Mesothelial cell of epicardium (in vitro differentiated cells): Measurements from ENCODE around the gene MPZL1. TPM values are rescaled to one million over a fixed set of nuclear protein-coding genes. Genes with fewer than 3 reads are reported as not detected.

Source experiments
- DNase-seq, 2 experiments: peaks; one replicate each; pipeline ENCODE4 v3.0.0; 2021; ENCODE audit warnings: low spot score in 2 of 2; ENCODE audit not compliant: unreplicated experiment in 2 of 2
- H3K27ac Mint-ChIP-seq: 2 replicates; pipeline ENCODE4 v1.8.0; 2021; ENCODE audit warnings: mixed read lengths
- H3K27me3 Mint-ChIP-seq: 2 replicates; pipeline ENCODE4 v1.8.0; 2021; ENCODE audit warnings: low read depth, mixed read lengths
- H3K36me3 Mint-ChIP-seq: 2 replicates; pipeline ENCODE4 v1.8.0; 2021; ENCODE audit warnings: mixed read lengths
- H3K4me1 Mint-ChIP-seq: 2 replicates; pipeline ENCODE4 v1.8.0; 2021; ENCODE audit warnings: mixed read lengths
- H3K4me3 Mint-ChIP-seq: 2 replicates; pipeline ENCODE4 v1.8.0; 2021; ENCODE audit warnings: mild to moderate bottlenecking, moderate library complexity, mixed read lengths
- H3K9me3 Mint-ChIP-seq: 2 replicates; pipeline ENCODE4 v1.8.0; 2021; ENCODE audit warnings: mixed read lengths
- total RNA-seq: library from RNA; stranded (reverse); gene quantifications from 3 replicates; pipeline ENCODE4 v1.2.1, GENCODE V29; 2021
- TF ChIP-seq, protein P1 (sequence below): fragments of 200-600 bp; sonication (generic); IDR thresholded peaks from one replicate; pipeline ENCODE4 v1.5.0; 2021; ENCODE audit warnings: antibody characterized with exemption; ENCODE audit not compliant: unreplicated experiment

Gene MPZL1
- total RNA-seq, 1 donor from 2014 or later = 138 TPM

DNA sequence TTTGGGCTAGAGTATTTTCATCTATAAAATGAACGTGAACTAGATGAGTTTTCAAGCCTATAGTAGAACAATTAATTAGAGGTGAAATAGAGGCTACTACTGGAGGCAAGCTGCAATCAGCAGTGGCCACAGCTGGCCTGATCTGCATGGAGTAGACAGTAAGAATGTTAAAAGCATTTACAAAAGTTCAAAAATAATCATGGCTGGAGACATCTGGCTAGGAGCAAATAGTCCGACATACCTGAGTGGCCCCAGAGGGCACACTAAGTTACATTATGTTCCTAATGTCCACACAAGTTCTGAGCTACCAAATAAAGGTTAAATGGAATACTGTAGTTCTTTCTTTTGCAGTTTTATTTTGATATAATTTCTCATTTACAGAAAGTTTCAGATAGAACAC is 28.0 kb downstream of the MPZL1 start:
- DNase-seq = no peak
- peak overlapping the region; percentile 49 for H3K27ac Mint-ChIP-seq
- no peaks in the 10 kb centered on the region for H3K27me3 Mint-ChIP-seq
- H3K4me1 Mint-ChIP-seq = peaks cover 31% of the 10 kb centered on the region
- H3K36me3 Mint-ChIP-seq = no peaks in the 10 kb centered on the region
- no peaks in the 10 kb centered on the region for H3K9me3 Mint-ChIP-seq
- no peak overlapping the region for H3K4me3 Mint-ChIP-seq
- TF ChIP-seq, protein P1, sequence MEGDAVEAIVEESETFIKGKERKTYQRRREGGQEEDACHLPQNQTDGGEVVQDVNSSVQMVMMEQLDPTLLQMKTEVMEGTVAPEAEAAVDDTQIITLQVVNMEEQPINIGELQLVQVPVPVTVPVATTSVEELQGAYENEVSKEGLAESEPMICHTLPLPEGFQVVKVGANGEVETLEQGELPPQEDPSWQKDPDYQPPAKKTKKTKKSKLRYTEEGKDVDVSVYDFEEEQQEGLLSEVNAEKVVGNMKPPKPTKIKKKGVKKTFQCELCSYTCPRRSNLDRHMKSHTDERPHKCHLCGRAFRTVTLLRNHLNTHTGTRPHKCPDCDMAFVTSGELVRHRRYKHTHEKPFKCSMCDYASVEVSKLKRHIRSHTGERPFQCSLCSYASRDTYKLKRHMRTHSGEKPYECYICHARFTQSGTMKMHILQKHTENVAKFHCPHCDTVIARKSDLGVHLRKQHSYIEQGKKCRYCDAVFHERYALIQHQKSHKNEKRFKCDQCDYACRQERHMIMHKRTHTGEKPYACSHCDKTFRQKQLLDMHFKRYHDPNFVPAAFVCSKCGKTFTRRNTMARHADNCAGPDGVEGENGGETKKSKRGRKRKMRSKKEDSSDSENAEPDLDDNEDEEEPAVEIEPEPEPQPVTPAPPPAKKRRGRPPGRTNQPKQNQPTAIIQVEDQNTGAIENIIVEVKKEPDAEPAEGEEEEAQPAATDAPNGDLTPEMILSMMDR = no peak

DNA sequence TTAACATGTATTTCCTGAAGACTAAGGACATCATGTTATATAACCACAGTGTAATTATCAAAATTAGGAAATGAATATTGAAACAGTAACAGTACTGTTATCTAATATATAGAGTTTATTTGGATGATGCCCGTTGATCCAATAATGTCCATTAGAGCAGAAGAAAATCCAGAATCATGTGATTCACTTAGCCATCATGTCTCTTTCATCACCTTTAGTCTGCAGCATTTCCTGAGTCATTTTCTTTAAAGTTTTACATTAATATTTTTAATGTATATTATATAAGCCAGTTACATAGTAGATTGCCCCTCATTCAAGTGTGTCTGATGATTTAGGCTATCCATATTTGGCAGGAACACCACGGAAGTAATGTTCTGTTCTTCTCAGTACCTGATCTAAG is 28.9 kb downstream of the MPZL1 start:
- no peak for DNase-seq
- TF ChIP-seq, protein P1 = no peak
- Mint-ChIP-seq H3K4me1 (peaks cover 33% of the 10 kb centered on the region), H3K27me3 (no peaks in the 10 kb centered on the region), H3K27ac (no peak overlapping the region), H3K4me3 (no peak overlapping the region), H3K9me3 (no peaks in the 10 kb centered on the region), H3K36me3 (no peaks in the 10 kb centered on the region)

DNA sequence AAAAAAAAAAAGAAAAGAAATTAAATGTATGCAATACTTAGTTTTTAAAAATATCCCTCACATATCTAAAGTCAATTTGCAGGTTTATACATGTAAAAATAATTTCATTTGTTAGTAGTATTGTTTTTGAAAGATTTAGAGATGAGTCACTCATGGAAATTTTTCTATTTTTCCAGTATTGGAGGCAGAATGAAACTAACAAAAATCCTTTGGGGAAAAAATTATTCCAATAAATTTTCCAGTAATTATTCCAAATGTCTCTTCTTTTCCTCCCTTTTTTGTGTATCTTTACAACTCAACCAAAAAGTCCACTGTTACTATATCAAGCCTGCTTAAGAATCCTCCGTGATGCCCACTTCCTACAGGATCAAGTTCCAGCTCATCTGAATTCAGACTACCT is 29.9 kb downstream of the MPZL1 start:
- Mint-ChIP-seq H3K27me3 (no peaks in the 10 kb centered on the region), H3K4me3 (no peak overlapping the region), H3K4me1 (peaks cover 28% of the 10 kb centered on the region), H3K27ac (peak overlapping the region; percentile 7), H3K36me3 (no peaks in the 10 kb centered on the region), H3K9me3 (no peaks in the 10 kb centered on the region)
- TF ChIP-seq, protein P1 = no peak
- no peak for DNase-seq

DNA sequence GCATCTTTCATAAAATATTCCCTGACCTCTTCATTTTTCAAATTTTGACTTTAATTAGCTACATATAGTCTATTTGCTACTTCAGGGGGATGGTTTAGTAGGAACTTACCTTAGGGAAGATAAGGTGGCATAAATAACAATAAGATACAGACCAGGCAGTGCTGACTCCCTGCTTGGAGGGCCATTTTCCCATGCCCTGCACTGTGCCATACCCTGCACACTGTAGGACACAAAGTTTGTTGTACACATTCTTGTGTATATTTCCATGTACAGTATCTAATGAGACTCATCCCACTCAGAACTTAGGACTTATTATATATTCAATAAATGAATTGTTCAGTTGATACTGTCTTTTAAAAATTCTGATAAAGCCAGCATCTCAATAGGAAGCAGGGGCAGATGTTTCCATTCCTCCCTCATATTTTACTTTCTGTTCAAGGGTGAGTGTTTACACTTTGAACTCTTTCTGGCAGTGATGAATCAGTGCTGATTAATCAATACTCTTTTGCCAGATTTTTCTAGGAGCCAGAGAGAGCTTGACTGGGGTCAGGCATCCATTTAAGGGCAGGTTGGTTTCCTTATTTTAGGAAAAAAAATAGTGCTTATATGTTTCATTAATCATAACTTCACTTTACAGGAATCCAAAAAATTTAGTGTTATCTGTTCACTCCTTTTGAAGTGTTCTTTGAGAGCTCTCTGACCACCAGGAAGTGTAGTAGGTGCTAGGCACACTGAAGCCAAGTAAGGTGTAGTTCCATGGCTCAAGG is 30.6 kb downstream of the MPZL1 start:
- TF ChIP-seq, protein P1 = no peak
- DNase-seq = no peak
- Mint-ChIP-seq H3K4me1 (peaks cover 31% of the 10 kb centered on the region), H3K36me3 (no peaks in the 10 kb centered on the region), H3K9me3 (no peaks in the 10 kb centered on the region), H3K27ac (peak overlapping the region; percentile 7), H3K4me3 (no peak overlapping the region), H3K27me3 (no peaks in the 10 kb centered on the region)

DNA sequence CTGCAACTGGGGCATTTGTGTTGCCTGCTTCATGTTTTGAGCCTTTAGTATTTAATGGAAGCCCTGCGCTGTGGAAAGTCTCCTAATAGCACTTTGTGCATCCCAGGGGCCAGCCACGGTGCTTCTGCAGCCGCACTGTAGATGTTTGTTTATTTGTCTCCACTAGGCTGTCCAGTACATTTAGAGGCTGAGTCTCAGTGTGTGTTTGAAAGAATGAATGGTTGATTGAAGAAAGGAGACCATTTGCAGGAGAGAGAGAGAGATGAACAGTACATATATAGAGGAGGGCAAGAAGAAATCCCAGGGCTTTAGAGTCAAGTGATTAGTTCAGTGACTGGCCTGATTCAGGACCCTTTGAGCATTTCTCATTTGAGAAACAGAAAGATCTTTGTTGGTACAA is 33.9 kb downstream of the MPZL1 start:
- no peak for DNase-seq
- TF ChIP-seq, protein P1 = no peak
- Mint-ChIP-seq H3K4me1 (peaks cover 12% of the 10 kb centered on the region), H3K9me3 (no peaks in the 10 kb centered on the region), H3K27ac (no peak overlapping the region), H3K4me3 (no peak overlapping the region), H3K36me3 (peaks cover 4% of the 10 kb centered on the region), H3K27me3 (no peaks in the 10 kb centered on the region)
